HG03097 (cell line): ENCODE measurements around the gene C2.
"Not testable (repeated sequence)": the region's sequence is repeated elsewhere in the genome, so short reads cannot be mapped to it uniquely, and the experiment has no call there.

Experiments
- ATAC-seq: cut with Tn5 transposase; IDR thresholded peaks from one replicate; pipeline ENCODE4 v1.9.1; 2021; ENCODE audit not compliant: unreplicated experiment, low FRiP score

The C2 gene

GRCh38 chr6:31920811-31921210 lies 6.7 kb upstream of the C2 start:
- no peak for ATAC-seq

- no peak for ATAC-seq
These were observed 4.6 kb upstream of the C2 start for GRCh38 chr6:31922942-31923341.

- no peak for ATAC-seq
These were observed 550 bp downstream of the C2 start for GRCh38 chr6:31927863-31928671.

GRCh38 chr6:31928672-31928939 lies 1.1 kb downstream of the C2 start:
- no peak for ATAC-seq

GRCh38 chr6:31930962-31931361 lies 3.4 kb downstream of the C2 start:
- ATAC-seq, result no peak

- ATAC-seq, result not testable (repeated sequence)
These were observed 4.6 kb downstream of the C2 start for GRCh38 chr6:31932137-31932536.

GRCh38 chr6:31933537-31933936 lies 6.0 kb downstream of the C2 start:
- ATAC-seq, result no peak

GRCh38 chr6:31935021-31935420 lies 7.5 kb downstream of the C2 start:
- ATAC-seq, result no peak

GRCh38 chr6:31935823-31936222 lies 8.3 kb downstream of the C2 start:
- ATAC-seq, result no peak

GRCh38 chr6:31940256-31940664 lies 12.7 kb downstream of the C2 start:
- no peak for ATAC-seq

GRCh38 chr6:31943742-31944141 lies 16.2 kb downstream of the C2 start:
- ATAC-seq, result no peak

GRCh38 chr6:31945154-31945506 lies 17.6 kb downstream of the C2 start:
- no peak for ATAC-seq

- no peak for ATAC-seq
These were observed 18.2 kb downstream of the C2 start, which contains the start of gene CFB for GRCh38 chr6:31945507-31946369. Gene CFB, plus strand, starts transcription at chr6:31946095. Its CDS starts 127 bp downstream, at chr6:31946222.

- ATAC-seq, result no peak
These were observed 18.9 kb downstream of the C2 start for GRCh38 chr6:31946370-31946885.

- no peak for ATAC-seq
These were observed 19.7 kb downstream of the C2 start for GRCh38 chr6:31947070-31947675.

GRCh38 chr6:31947864-31948263 lies 20.3 kb downstream of the C2 start:
- no peak for ATAC-seq

- ATAC-seq, result no peak
These were observed 20.8 kb downstream of the C2 start for GRCh38 chr6:31948306-31948705.

GRCh38 chr6:31948753-31949413 lies 21.4 kb downstream of the C2 start:
- ATAC-seq, result no peak

- ATAC-seq, result no peak
These were observed 22.5 kb downstream of the C2 start for GRCh38 chr6:31949926-31950548.

GRCh38 chr6:31952140-31952805 lies 24.8 kb downstream of the C2 start:
- ATAC-seq, result no peak
